Neural cell (in vitro differentiated cells): ENCODE results near the gene ARHGEF26.

ENCODE experiments used
- CTCF ChIP-seq: fragments of 450-650 bp; IDR thresholded peaks from 2 replicates; pipeline ENCODE4 v1.5.1; 2014; ENCODE audit warnings: antibody characterized with exemption, mild to moderate bottlenecking, moderate library complexity; ENCODE audit not compliant: poor library complexity, severe bottlenecking
- EZH2 ChIP-seq: fragments of 200-600, 300-800 bp; shearing (Covaris generic), sonication (generic); IDR thresholded peaks from 2 replicates; pipeline ENCODE4 v1.6.1; 2014; ENCODE audit warnings: antibody characterized with exemption, low read length, borderline replicate concordance, mild to moderate bottlenecking; ENCODE audit not compliant: insufficient read depth, poor library complexity, severe bottlenecking
- POLR2AphosphoS5 ChIP-seq: IDR thresholded peaks from 2 replicates; pipeline ENCODE4 v1.6.1; 2012
- RAD21 ChIP-seq: fragments of 450-650 bp; conservative IDR thresholded peaks from 2 replicates; pipeline ENCODE4 v1.6.1; 2014; ENCODE audit warnings: antibody characterized with exemption, mild to moderate bottlenecking, moderate library complexity
- REST ChIP-seq: IDR thresholded peaks from 2 replicates; pipeline ENCODE4 v1.6.1; 2012; ENCODE audit warnings: borderline replicate concordance
- TAF1 ChIP-seq: IDR thresholded peaks from 2 replicates; pipeline ENCODE4 v1.6.1; 2012; ENCODE audit warnings: low read depth

DNA sequence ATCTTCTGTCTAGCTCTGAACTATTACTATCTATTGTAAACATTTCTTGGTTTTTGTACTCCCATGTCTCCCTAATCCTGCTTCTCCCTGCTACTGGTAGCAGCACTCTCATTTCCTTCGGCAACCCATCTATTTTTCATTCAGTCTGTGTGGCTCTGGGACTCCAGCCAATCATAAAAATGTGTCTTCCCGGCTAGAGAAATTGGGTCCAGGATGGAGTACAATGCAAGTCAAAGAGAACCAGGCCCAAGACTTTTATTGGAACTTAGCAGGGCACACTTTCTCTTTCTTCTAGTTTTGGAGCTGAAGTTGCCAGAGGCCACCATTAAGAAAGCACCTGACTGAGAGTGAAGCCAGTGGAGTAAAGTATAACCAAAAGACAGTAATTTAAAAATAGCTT, 22.8 kb upstream of the ARHGEF26 start:
- TF ChIP-seq CTCF: no peak
- TF ChIP-seq EZH2: no peak
- TF ChIP-seq POLR2AphosphoS5: no peak
- no peak for TF ChIP-seq REST
- TF ChIP-seq RAD21: no peak
- no peak for TF ChIP-seq TAF1
